HEK293 (cell line): ENCODE data around the gene MEGF10.

Source experiments
- CTCF ChIA-PET: fragments of 350-600 bp; formaldehyde crosslinking; extraction: SDS; loops from one replicate; lab custom pipeline; 2021; ENCODE audit warnings: antibody characterized with exemption; lab: Yijun Ruan, JAX
- POLR2A ChIA-PET: fragments of 300-600 bp; formaldehyde crosslinking; extraction: SDS; loops from one replicate; lab custom pipeline; 2020; ENCODE audit warnings: antibody characterized with exemption, inconsistent platforms; lab: Yijun Ruan, JAX
- H3K27ac ChIP-seq: fragments of 200-500 bp; sonication (Bioruptor generic); 2 replicates; pipeline ENCODE4 v1.5.1; 2014; ENCODE audit warnings: low read depth, low read length, control low read depth, inconsistent platforms; ENCODE audit errors: extremely low read depth
- H3K36me3 ChIP-seq, 2 experiments: fragments of 200-500 bp in 1 of 2; sonication (Bioruptor generic) in 1 of 2; 1 replicate in 1 of 2; 2 replicates in 1 of 2; pipeline ENCODE4 v1.5.1; 2014 to 2017; ENCODE audit warnings: inconsistent platforms in 2 of 2, low read length in 2 of 2; ENCODE audit not compliant: control insufficient read depth in 2 of 2, insufficient read depth in 1 of 2
- H3K4me1 ChIP-seq: fragments of 200-500 bp; sonication (Bioruptor generic); 2 replicates; pipeline ENCODE4 v1.5.1; 2014; ENCODE audit warnings: mild to moderate bottlenecking, low read length, inconsistent platforms; ENCODE audit not compliant: control insufficient read depth, insufficient read depth
- H3K4me3 ChIP-seq: 2 replicates; pipeline ENCODE4 v1.5.1; 2011; ENCODE audit warnings: low read depth, mild to moderate bottlenecking, control low read depth, low read length, moderate library complexity
- H3K9me3 ChIP-seq: fragments of 200-500 bp; sonication (Bioruptor generic); 2 replicates; pipeline ENCODE4 v1.5.1; 2014; ENCODE audit warnings: low read depth, low read length, inconsistent platforms; ENCODE audit not compliant: control insufficient read depth, insufficient read depth
- MEIS1 ChIP-seq: sonication (generic); formaldehyde crosslinking; IDR thresholded peaks from 2 replicates; pipeline ENCODE4 v1.8.1; 2022; ENCODE audit warnings: missing genetic modification reagents, mild to moderate bottlenecking, borderline replicate concordance
- ZFHX2 ChIP-seq: fragments of 450-650 bp; formaldehyde crosslinking; conservative IDR thresholded peaks from 2 replicates; pipeline ENCODE4 v1.5.1; 2016; ENCODE audit warnings: missing biosample characterization, missing genetic modification characterization
- ZFP37 ChIP-seq: fragments of 450-650 bp; formaldehyde crosslinking; IDR thresholded peaks from 2 replicates; pipeline ENCODE4 v1.5.1; 2016; ENCODE audit warnings: missing biosample characterization, missing genetic modification characterization
- ZNF10 ChIP-seq: fragments of 450-650 bp; formaldehyde crosslinking; IDR thresholded peaks from 2 replicates; pipeline ENCODE4 v1.5.1; 2017; ENCODE audit warnings: missing biosample characterization, missing genetic modification characterization
- ZNF146 ChIP-seq: fragments of 450-650 bp; formaldehyde crosslinking; IDR thresholded peaks from 2 replicates; pipeline ENCODE4 v1.5.1; 2016; ENCODE audit warnings: missing biosample characterization, missing genetic modification characterization
- ZNF157 ChIP-seq: fragments of 450-650 bp; formaldehyde crosslinking; IDR thresholded peaks from 2 replicates; pipeline ENCODE4 v1.5.1; 2016; ENCODE audit warnings: missing biosample characterization, missing genetic modification characterization
- ZNF292 ChIP-seq: fragments of 450-650 bp; formaldehyde crosslinking; IDR thresholded peaks from 2 replicates; pipeline ENCODE4 v1.5.1; 2016; ENCODE audit warnings: low read depth, missing biosample characterization, missing genetic modification characterization, borderline replicate concordance
- ZNF350 ChIP-seq: fragments of 450-650 bp; formaldehyde crosslinking; IDR thresholded peaks from 2 replicates; pipeline ENCODE4 v1.5.0; 2017; ENCODE audit warnings: missing biosample characterization, mild to moderate bottlenecking, missing genetic modification characterization
- ZNF354C ChIP-seq: fragments of 450-650 bp; formaldehyde crosslinking; IDR thresholded peaks from 2 replicates; pipeline ENCODE4 v1.5.1; 2016; ENCODE audit warnings: missing biosample characterization, missing genetic modification characterization, low read depth, borderline replicate concordance
- ZNF416 ChIP-seq: fragments of 450-650 bp; formaldehyde crosslinking; IDR thresholded peaks from 2 replicates; pipeline ENCODE4 v1.5.1; 2016; ENCODE audit warnings: missing biosample characterization, missing genetic modification characterization
- ZNF555 ChIP-seq: fragments of 450-650 bp; formaldehyde crosslinking; conservative IDR thresholded peaks from 2 replicates; pipeline ENCODE4 v1.5.1; 2017; ENCODE audit warnings: missing biosample characterization, mild to moderate bottlenecking, missing genetic modification characterization, inconsistent platforms
- ZNF585B ChIP-seq: fragments of 450-650 bp; formaldehyde crosslinking; IDR thresholded peaks from 2 replicates; pipeline ENCODE4 v1.5.1; 2016; ENCODE audit warnings: missing biosample characterization, missing genetic modification characterization
- ZNF624 ChIP-seq: fragments of 450-650 bp; formaldehyde crosslinking; IDR thresholded peaks from 2 replicates; pipeline ENCODE4 v1.5.1; 2017; ENCODE audit warnings: missing biosample characterization, missing genetic modification characterization
- ZNF701 ChIP-seq: fragments of 450-650 bp; formaldehyde crosslinking; IDR thresholded peaks from 2 replicates; pipeline ENCODE4 v1.5.1; 2016; ENCODE audit warnings: missing biosample characterization, missing genetic modification characterization
- ZNF791 ChIP-seq: fragments of 450-650 bp; formaldehyde crosslinking; IDR thresholded peaks from 2 replicates; pipeline ENCODE4 v1.5.1; 2016; ENCODE audit warnings: missing biosample characterization, missing genetic modification characterization
- ZNF792 ChIP-seq: fragments of 450-650 bp; formaldehyde crosslinking; IDR thresholded peaks from 2 replicates; pipeline ENCODE4 v1.5.1; 2016; ENCODE audit warnings: missing biosample characterization, missing genetic modification characterization
- ZNF837 ChIP-seq: fragments of 450-650 bp; formaldehyde crosslinking; IDR thresholded peaks from 2 replicates; pipeline ENCODE4 v1.5.1; 2016; ENCODE audit warnings: missing biosample characterization, missing genetic modification characterization
- TF ChIP-seq, protein P1 (sequence below): IDR thresholded peaks from 2 replicates; pipeline ENCODE4 v1.6.1; 2011; ENCODE audit warnings: mild to moderate bottlenecking, low read depth, low read length, borderline replicate concordance
- TF ChIP-seq, protein P2 (sequence below): fragments of 450-650 bp; formaldehyde crosslinking; IDR thresholded peaks from 2 replicates; pipeline ENCODE4 v1.5.1; 2016; ENCODE audit warnings: missing biosample characterization, missing genetic modification characterization, borderline replicate concordance
- TF ChIP-seq, protein P3 (sequence below): fragments of 450-650 bp; formaldehyde crosslinking; IDR thresholded peaks from 2 replicates; pipeline ENCODE4 v1.5.1; 2016; ENCODE audit warnings: missing biosample characterization, missing genetic modification characterization
- TF ChIP-seq, protein P4 (sequence below): fragments of 450-650 bp; formaldehyde crosslinking; IDR thresholded peaks from 2 replicates; pipeline ENCODE4 v1.5.1; 2016; ENCODE audit warnings: missing biosample characterization, missing genetic modification characterization
- TF ChIP-seq, protein P5 (sequence below): fragments of 450-650 bp; formaldehyde crosslinking; IDR thresholded peaks from 2 replicates; pipeline ENCODE4 v1.5.1; 2016; ENCODE audit warnings: missing biosample characterization, missing genetic modification characterization

MEGF10 gene

DNA sequence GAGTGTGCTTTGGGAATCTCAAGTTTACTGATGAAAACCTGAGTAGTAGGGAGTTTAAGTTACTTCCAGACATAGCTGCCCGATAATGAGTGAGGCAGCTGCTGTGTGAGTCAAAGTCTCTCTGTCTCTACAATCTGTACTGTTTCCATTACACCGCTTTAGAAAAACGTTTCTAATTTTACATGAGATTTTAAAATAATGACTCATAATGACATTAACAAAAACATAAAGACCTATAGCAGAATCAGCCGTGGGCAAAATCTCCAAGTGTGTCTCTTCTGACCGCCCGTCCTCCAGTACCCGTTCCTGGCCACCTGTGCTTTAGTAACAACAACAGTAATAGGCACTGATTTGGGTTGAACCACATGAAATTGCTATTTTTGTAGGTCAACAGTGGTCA lies 157.2 kb downstream of the MEGF10 start:
- TF ChIP-seq ZNF585B (no peak), ZFP37 (peak; percentile 79)
- Histone ChIP-seq H3K27ac (no peak overlapping the region), H3K4me3 (no peak overlapping the region), H3K9me3 (no peaks in the 10 kb centered on the region), H3K4me1 (no peaks in the 10 kb centered on the region), H3K36me3 (no peaks in the 10 kb centered on the region)
- ChIA-PET POLR2A (no interaction called here), CTCF (no interaction called here)

DNA sequence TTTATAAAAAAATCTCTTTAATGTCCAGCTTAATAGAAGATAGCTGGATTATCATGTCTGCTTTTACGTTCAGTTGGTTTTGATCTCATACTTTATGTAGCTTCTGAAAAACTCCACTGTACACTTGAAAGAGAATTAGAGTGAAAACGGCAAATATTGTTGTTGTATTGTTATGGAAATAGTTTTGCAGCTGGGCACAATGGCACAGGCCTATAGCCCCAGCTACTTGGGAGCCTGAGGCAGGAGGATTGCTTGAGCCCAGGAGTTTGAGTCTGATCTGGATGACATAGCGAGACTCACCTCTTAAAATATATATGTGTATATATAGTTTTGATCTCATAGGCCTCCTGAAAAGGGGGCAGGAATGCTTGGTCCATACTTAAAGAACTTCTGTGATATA lies 159.4 kb downstream of the MEGF10 start:
- TF ChIP-seq ZNF624 (tag by site-specific recombination) (no peak), ZNF837 (tag by site-specific recombination) (no peak), ZNF555 (tag by site-specific recombination) (no peak), ZNF292 (tag by site-specific recombination) (no peak), ZNF10 (no peak), ZNF354C (tag by site-specific recombination) (no peak), ZNF701 (tag by site-specific recombination) (no peak), ZNF791 (no peak), MEIS1 (no peak), ZNF350 (tag by site-specific recombination) (no peak), ZNF792 (tag by site-specific recombination) (no peak), ZFHX2 (tag by site-specific recombination) (no peak), ZNF416 (no peak), ZNF157 (tag by site-specific recombination) (no peak), ZNF146 (no peak)
- TF ChIP-seq, protein P1, sequence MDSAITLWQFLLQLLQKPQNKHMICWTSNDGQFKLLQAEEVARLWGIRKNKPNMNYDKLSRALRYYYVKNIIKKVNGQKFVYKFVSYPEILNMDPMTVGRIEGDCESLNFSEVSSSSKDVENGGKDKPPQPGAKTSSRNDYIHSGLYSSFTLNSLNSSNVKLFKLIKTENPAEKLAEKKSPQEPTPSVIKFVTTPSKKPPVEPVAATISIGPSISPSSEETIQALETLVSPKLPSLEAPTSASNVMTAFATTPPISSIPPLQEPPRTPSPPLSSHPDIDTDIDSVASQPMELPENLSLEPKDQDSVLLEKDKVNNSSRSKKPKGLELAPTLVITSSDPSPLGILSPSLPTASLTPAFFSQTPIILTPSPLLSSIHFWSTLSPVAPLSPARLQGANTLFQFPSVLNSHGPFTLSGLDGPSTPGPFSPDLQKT = no peak
- TF ChIP-seq, protein P2, sequence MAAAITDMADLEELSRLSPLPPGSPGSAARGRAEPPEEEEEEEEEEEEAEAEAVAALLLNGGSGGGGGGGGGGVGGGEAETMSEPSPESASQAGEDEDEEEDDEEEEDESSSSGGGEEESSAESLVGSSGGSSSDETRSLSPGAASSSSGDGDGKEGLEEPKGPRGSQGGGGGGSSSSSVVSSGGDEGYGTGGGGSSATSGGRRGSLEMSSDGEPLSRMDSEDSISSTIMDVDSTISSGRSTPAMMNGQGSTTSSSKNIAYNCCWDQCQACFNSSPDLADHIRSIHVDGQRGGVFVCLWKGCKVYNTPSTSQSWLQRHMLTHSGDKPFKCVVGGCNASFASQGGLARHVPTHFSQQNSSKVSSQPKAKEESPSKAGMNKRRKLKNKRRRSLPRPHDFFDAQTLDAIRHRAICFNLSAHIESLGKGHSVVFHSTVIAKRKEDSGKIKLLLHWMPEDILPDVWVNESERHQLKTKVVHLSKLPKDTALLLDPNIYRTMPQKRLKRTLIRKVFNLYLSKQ (tag by site-specific recombination) = no peak
- TF ChIP-seq, protein P3, sequence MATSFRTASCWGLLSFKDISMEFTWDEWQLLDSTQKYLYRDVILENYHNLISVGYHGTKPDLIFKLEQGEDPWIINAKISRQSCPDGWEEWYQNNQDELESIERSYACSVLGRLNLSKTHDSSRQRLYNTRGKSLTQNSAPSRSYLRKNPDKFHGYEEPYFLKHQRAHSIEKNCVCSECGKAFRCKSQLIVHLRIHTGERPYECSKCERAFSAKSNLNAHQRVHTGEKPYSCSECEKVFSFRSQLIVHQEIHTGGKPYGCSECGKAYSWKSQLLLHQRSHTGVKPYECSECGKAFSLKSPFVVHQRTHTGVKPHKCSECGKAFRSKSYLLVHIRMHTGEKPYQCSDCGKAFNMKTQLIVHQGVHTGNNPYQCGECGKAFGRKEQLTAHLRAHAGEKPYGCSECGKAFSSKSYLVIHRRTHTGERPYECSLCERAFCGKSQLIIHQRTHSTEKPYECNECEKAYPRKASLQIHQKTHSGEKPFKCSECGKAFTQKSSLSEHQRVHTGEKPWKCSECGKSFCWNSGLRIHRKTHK = no peak
- TF ChIP-seq, protein P4, sequence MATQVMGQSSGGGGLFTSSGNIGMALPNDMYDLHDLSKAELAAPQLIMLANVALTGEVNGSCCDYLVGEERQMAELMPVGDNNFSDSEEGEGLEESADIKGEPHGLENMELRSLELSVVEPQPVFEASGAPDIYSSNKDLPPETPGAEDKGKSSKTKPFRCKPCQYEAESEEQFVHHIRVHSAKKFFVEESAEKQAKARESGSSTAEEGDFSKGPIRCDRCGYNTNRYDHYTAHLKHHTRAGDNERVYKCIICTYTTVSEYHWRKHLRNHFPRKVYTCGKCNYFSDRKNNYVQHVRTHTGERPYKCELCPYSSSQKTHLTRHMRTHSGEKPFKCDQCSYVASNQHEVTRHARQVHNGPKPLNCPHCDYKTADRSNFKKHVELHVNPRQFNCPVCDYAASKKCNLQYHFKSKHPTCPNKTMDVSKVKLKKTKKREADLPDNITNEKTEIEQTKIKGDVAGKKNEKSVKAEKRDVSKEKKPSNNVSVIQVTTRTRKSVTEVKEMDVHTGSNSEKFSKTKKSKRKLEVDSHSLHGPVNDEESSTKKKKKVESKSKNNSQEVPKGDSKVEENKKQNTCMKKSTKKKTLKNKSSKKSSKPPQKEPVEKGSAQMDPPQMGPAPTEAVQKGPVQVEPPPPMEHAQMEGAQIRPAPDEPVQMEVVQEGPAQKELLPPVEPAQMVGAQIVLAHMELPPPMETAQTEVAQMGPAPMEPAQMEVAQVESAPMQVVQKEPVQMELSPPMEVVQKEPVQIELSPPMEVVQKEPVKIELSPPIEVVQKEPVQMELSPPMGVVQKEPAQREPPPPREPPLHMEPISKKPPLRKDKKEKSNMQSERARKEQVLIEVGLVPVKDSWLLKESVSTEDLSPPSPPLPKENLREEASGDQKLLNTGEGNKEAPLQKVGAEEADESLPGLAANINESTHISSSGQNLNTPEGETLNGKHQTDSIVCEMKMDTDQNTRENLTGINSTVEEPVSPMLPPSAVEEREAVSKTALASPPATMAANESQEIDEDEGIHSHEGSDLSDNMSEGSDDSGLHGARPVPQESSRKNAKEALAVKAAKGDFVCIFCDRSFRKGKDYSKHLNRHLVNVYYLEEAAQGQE (tag by site-specific recombination) = no peak
- TF ChIP-seq, protein P5, sequence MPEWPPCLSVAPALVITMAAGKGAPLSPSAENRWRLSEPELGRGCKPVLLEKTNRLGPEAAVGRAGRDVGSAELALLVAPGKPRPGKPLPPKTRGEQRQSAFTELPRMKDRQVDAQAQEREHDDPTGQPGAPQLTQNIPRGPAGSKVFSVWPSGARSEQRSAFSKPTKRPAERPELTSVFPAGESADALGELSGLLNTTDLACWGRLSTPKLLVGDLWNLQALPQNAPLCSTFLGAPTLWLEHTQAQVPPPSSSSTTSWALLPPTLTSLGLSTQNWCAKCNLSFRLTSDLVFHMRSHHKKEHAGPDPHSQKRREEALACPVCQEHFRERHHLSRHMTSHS = no peak
- ChIA-PET CTCF (interaction anchor here (0.6 to 1.0 kb wide), 3 partner anchors 19 to 135 kb away, joined by 3 to 5 read pairs (median 3); no protein-coding TSS in a partner anchor), POLR2A (no interaction called here)
- Histone ChIP-seq H3K4me3 (no peak overlapping the region), H3K36me3 (no peaks in the 10 kb centered on the region), H3K9me3 (no peaks in the 10 kb centered on the region), H3K27ac (no peak overlapping the region), H3K4me1 (no peaks in the 10 kb centered on the region)
